ENCODE data around the gene LAMA4. TPM values are rescaled to one million over a fixed set of nuclear protein-coding genes. Genes with fewer than 3 reads are reported as not detected.

The LAMA4 gene
- total RNA-seq, 1 donor from 2014 or later = 46.4 TPM

GRCh38 chr6:112189494-112189893 lies 64.9 kb downstream of the LAMA4 start:
- Mint-ChIP-seq H3K27me3 (ENCODE audit: low read depth) (no peaks in the 10 kb centered on the region), H3K9me3 (no peaks in the 10 kb centered on the region), H3K4me1 (peaks cover 54% of the 10 kb centered on the region), H3K27ac (peak overlapping the region; percentile 80), H3K4me3 (no peak overlapping the region), H3K36me3 (peaks cover 4% of the 10 kb centered on the region)
- TF ChIP-seq CTCF (IDR thresholded peaks at IDR 0.05; ENCODE audit: unreplicated experiment) = no peak
- DNase-seq (ENCODE audit: low spot score in 2 of 2, unreplicated experiment in 2 of 2) = no peak

GRCh38 chr6:112188906-112189305 lies 65.5 kb downstream of the LAMA4 start:
- Mint-ChIP-seq H3K4me1 (peaks cover 58% of the 10 kb centered on the region), H3K36me3 (peaks cover 4% of the 10 kb centered on the region), H3K9me3 (no peaks in the 10 kb centered on the region), H3K4me3 (no peak overlapping the region), H3K27me3 (ENCODE audit: low read depth) (no peaks in the 10 kb centered on the region), H3K27ac (peak overlapping the region; percentile 80)
- no peak for DNase-seq (ENCODE audit: low spot score in 2 of 2, unreplicated experiment in 2 of 2)
- TF ChIP-seq CTCF (IDR thresholded peaks at IDR 0.05; ENCODE audit: unreplicated experiment) = no peak

GRCh38 chr6:112187736-112188135 lies 66.6 kb downstream of the LAMA4 start:
- no peak overlapping the region for H3K4me3 Mint-ChIP-seq

GRCh38 chr6:112184951-112185350 lies 69.4 kb downstream of the LAMA4 start:
- TF ChIP-seq CTCF (IDR thresholded peaks at IDR 0.05; ENCODE audit: unreplicated experiment) = no peak
- H3K27ac Mint-ChIP-seq = peak overlapping the region; percentile 44
- no peaks in the 10 kb centered on the region for H3K36me3 Mint-ChIP-seq
- H3K9me3 Mint-ChIP-seq = no peaks in the 10 kb centered on the region
- no peaks in the 10 kb centered on the region for H3K27me3 Mint-ChIP-seq (ENCODE audit: low read depth)
- H3K4me1 Mint-ChIP-seq = peaks cover 50% of the 10 kb centered on the region
- no peak overlapping the region for H3K4me3 Mint-ChIP-seq
- no peak for DNase-seq (ENCODE audit: low spot score in 2 of 2, unreplicated experiment in 2 of 2)

More at GRCh38 chr6:112187736-112188135, 66.6 kb downstream of the LAMA4 start:
- Mint-ChIP-seq H3K27me3 (ENCODE audit: low read depth) (no peaks in the 10 kb centered on the region), H3K36me3 (peaks cover under 1% of the 10 kb centered on the region), H3K9me3 (no peaks in the 10 kb centered on the region), H3K27ac (peak overlapping the region; percentile 41), H3K4me1 (peaks cover 60% of the 10 kb centered on the region)
- no peak for TF ChIP-seq CTCF (IDR thresholded peaks at IDR 0.05; ENCODE audit: unreplicated experiment)
- no peak for DNase-seq (ENCODE audit: low spot score in 2 of 2, unreplicated experiment in 2 of 2)

- no peak for TF ChIP-seq CTCF (IDR thresholded peaks at IDR 0.05; ENCODE audit: unreplicated experiment)
- no peaks in the 10 kb centered on the region for H3K36me3 Mint-ChIP-seq
- no peak overlapping the region for H3K4me3 Mint-ChIP-seq
- H3K4me1 Mint-ChIP-seq = peaks cover 34% of the 10 kb centered on the region
- H3K27ac Mint-ChIP-seq = no peak overlapping the region
- H3K27me3 Mint-ChIP-seq (ENCODE audit: low read depth) = no peaks in the 10 kb centered on the region
- no peaks in the 10 kb centered on the region for H3K9me3 Mint-ChIP-seq
- DNase-seq (ENCODE audit: low spot score in 2 of 2, unreplicated experiment in 2 of 2) = no peak
Measured at GRCh38 chr6:112183271-112183671, 71.1 kb downstream of the LAMA4 start.

- Mint-ChIP-seq H3K36me3 (no peaks in the 10 kb centered on the region), H3K27me3 (ENCODE audit: low read depth) (no peaks in the 10 kb centered on the region), H3K4me1 (peaks cover 22% of the 10 kb centered on the region), H3K9me3 (no peaks in the 10 kb centered on the region), H3K27ac (no peak overlapping the region), H3K4me3 (no peak overlapping the region)
- TF ChIP-seq CTCF (IDR thresholded peaks at IDR 0.05; ENCODE audit: unreplicated experiment) = no peak
- no peak for DNase-seq (ENCODE audit: low spot score in 2 of 2, unreplicated experiment in 2 of 2)
Measured at GRCh38 chr6:112181130-112181529, 73.2 kb downstream of the LAMA4 start.

All from mesothelial cell of epicardium (in vitro differentiated cells).